Inflammatory macrophage treated with lipopolysaccharide for 4 hours (primary cell): ENCODE results near the gene TNNI3.

ENCODE experiments used
- DNase-seq: peaks from one replicate; pipeline ENCODE4 v3.0.0-alpha.2; 2020

The TNNI3 gene

GRCh38 chr19:55146078-55146704, 11.3 kb downstream of the TNNI3 start:
- DNase-seq: peak; percentile 25

GRCh38 chr19:55145232-55145631, 12.3 kb downstream of the TNNI3 start:
- peak; percentile 60 for DNase-seq

GRCh38 chr19:55141696-55142095, 15.8 kb downstream of the TNNI3 start:
- no peak for DNase-seq

GRCh38 chr19:55137915-55138314, 19.6 kb downstream of the TNNI3 start:
- DNase-seq: no peak

GRCh38 chr19:55136399-55137102, 21.0 kb downstream of the TNNI3 start:
- DNase-seq: no peak

- no peak for DNase-seq
These were observed 22.8 kb downstream of the TNNI3 start for GRCh38 chr19:55134736-55135135.

GRCh38 chr19:55133639-55134444, 23.7 kb downstream of the TNNI3 start:
- peak; percentile 20 for DNase-seq

- DNase-seq: peak; percentile 36
These were observed 24.9 kb downstream of the TNNI3 start for GRCh38 chr19:55132453-55133129.

GRCh38 chr19:55131421-55131820, 26.1 kb downstream of the TNNI3 start:
- DNase-seq: no peak

- peak; percentile 91 for DNase-seq
These were observed 38.5 kb downstream of the TNNI3 start for GRCh38 chr19:55119053-55119452.

- peak; percentile 40 for DNase-seq
These were observed 39.0 kb downstream of the TNNI3 start for GRCh38 chr19:55118401-55118991.

- DNase-seq: peak; percentile 100
These were observed 39.7 kb downstream of the TNNI3 start for GRCh38 chr19:55117663-55118391.

- DNase-seq: peak; percentile 17
These were observed 40.5 kb downstream of the TNNI3 start, which contains the start of gene PPP1R12C for GRCh38 chr19:55116859-55117662. PPP1R12C (minus strand) TSS chr19:55117637; CDS start chr19:55117543, 94 bp downstream.

GRCh38 chr19:55116232-55116858, 41.2 kb downstream of the TNNI3 start:
- DNase-seq: peak; percentile 76

GRCh38 chr19:55115446-55116065, 42.0 kb downstream of the TNNI3 start:
- DNase-seq: no peak

- no peak for DNase-seq
These were observed 42.9 kb downstream of the TNNI3 start for GRCh38 chr19:55114566-55115145.

- DNase-seq: no peak
These were observed 43.9 kb downstream of the TNNI3 start for GRCh38 chr19:55113570-55114039.

GRCh38 chr19:55112777-55113569, 44.6 kb downstream of the TNNI3 start:
- DNase-seq: no peak
